Thoracic aorta (tissue), 2 donors: Measurements from ENCODE around the gene MLC1. TPM values are rescaled to one million over a fixed set of nuclear protein-coding genes. Genes with fewer than 3 reads are reported as not detected.

Source experiments
- ATAC-seq: fragments of 150-250 bp; one replicate; pipeline ENCODE4 v1.8.0; 2017; ENCODE audit warnings: low read depth; ENCODE audit not compliant: insufficient number of reproducible peaks, low FRiP score
- DNase-seq: peaks from one replicate; pipeline ENCODE4 v3.0.0-alpha.2; 2020; ENCODE audit warnings: low spot score
- H3K27ac ChIP-seq, 2 donors: fragments of 200-600 bp; sonication (generic); 1 replicate in 1 of 2; 2 replicates in 1 of 2; pipeline ENCODE4 v1.5.1; 2016; ENCODE audit warnings: mild to moderate bottlenecking in 2 of 2, moderate library complexity in 2 of 2
- H3K27me3 ChIP-seq: fragments of 200-600 bp; sonication (generic); replicated peaks from 2 replicates; pipeline ENCODE4 v1.6.0; 2016; ENCODE audit warnings: mild to moderate bottlenecking; ENCODE audit not compliant: insufficient read depth
- H3K36me3 ChIP-seq: fragments of 200-600 bp; sonication (generic); one replicate; pipeline ENCODE4 v1.5.1; 2016
- H3K4me1 ChIP-seq, 2 donors: fragments of 200-600 bp; sonication (generic); 1 replicate in 1 of 2; 2 replicates in 1 of 2; pipeline versions ENCODE4 v1.5.1 to v1.6.0; 2016; ENCODE audit warnings: low read depth in 2 of 2, mild to moderate bottlenecking in 1 of 2; ENCODE audit not compliant: control insufficient read depth in 1 of 2
- H3K4me3 ChIP-seq: fragments of 200-600 bp; sonication (generic); 2 replicates; pipeline ENCODE4 v1.5.1; 2016; ENCODE audit warnings: mild to moderate bottlenecking
- H3K9me3 ChIP-seq: fragments of 200-600 bp; sonication (generic); 2 replicates; pipeline ENCODE4 v1.5.1; 2016
- total RNA-seq, 2 donors: library from RNA; depleted of rRNA; stranded (reverse); fragments of >200 nt; gene quantifications; one replicate each; pipeline versions ENCODE4 v1.1.0 to v1.2.3, GENCODE V29; 2016
- TF ChIP-seq, protein P1 (sequence below): fragments of 200-600 bp; sonication (generic); IDR thresholded peaks from one replicate; pipeline ENCODE4 v1.5.1; 2019; ENCODE audit warnings: antibody characterized with exemption

MLC1 gene
- total RNA-seq, 2 donors from 2014 or later = 1.6 to 4.3 TPM

DNA sequence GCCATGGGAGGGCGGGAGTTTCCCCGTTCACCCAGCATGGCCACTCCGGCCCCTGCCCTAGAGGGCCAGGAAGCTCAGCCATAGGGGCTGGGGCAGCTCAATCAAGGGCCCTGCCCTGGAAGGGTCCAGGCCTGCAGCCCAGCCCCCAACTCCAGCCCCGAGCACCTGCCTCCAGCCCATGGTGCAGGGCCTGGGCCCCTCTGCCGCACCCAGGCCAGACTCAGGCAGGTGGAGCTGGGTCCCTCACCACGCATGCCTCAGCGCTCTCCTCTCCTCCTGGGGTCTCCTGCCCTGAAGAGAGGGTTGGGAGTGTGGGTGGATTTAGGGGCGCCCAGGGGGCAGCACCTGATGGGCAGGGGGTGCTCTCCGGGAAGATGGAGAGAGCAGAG, 13.1 kb downstream of the MLC1 start:
- no peak for DNase-seq
- Histone ChIP-seq H3K27me3 (no peaks in the 10 kb centered on the region), H3K4me3 (no peak overlapping the region), H3K27ac (no peak overlapping the region), H3K4me1 (no peaks in the 10 kb centered on the region), H3K36me3 (no peaks in the 10 kb centered on the region), H3K9me3 (no peaks in the 10 kb centered on the region)
- TF ChIP-seq, protein P1, sequence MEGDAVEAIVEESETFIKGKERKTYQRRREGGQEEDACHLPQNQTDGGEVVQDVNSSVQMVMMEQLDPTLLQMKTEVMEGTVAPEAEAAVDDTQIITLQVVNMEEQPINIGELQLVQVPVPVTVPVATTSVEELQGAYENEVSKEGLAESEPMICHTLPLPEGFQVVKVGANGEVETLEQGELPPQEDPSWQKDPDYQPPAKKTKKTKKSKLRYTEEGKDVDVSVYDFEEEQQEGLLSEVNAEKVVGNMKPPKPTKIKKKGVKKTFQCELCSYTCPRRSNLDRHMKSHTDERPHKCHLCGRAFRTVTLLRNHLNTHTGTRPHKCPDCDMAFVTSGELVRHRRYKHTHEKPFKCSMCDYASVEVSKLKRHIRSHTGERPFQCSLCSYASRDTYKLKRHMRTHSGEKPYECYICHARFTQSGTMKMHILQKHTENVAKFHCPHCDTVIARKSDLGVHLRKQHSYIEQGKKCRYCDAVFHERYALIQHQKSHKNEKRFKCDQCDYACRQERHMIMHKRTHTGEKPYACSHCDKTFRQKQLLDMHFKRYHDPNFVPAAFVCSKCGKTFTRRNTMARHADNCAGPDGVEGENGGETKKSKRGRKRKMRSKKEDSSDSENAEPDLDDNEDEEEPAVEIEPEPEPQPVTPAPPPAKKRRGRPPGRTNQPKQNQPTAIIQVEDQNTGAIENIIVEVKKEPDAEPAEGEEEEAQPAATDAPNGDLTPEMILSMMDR = no peak
- ATAC-seq = no peak

DNA sequence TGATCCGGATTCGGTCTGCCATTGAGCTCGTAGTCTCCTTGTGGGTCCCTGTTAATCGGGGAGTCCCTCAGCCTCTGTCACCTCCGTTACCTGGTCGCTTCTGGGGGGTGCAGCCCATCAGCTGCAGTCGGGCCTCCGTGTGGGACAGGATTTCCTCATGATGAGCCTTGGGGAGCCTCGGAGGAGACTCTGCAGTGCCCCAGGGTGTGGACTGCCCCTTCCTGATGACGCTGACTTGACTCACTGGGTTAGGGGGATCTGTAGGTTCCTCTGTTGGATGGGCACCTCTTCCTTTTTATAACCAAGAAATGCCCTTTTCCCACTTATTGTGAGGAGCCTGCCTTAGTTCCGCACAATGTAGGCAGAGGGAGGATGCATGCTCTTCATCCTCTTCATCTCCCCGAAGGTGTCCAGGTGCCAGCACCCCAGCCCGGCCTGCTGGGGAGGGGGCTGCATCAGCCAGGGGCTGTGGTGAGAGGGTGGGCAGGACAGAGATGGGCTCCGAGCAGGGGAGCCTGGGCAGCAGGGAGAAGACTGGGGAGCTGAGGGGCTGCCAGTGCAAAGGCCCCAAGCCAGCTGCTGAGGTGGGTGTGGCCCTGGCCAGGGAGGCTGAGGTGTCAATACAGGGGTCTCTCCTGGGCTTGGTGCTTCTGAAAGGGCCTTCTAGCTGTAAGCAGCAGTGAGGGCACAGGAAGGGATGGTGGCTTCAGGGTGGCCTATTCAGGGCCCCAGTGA, 13.6 kb downstream of the MLC1 start:
- no peaks in the 10 kb centered on the region for H3K27me3 ChIP-seq
- H3K4me3 ChIP-seq = no peak overlapping the region
- TF ChIP-seq, protein P1 = no peak
- H3K9me3 ChIP-seq = no peaks in the 10 kb centered on the region
- no peak for ATAC-seq
- no peak overlapping the region for H3K27ac ChIP-seq
- H3K4me1 ChIP-seq = no peaks in the 10 kb centered on the region
- H3K36me3 ChIP-seq = no peaks in the 10 kb centered on the region
- no peak for DNase-seq

DNA sequence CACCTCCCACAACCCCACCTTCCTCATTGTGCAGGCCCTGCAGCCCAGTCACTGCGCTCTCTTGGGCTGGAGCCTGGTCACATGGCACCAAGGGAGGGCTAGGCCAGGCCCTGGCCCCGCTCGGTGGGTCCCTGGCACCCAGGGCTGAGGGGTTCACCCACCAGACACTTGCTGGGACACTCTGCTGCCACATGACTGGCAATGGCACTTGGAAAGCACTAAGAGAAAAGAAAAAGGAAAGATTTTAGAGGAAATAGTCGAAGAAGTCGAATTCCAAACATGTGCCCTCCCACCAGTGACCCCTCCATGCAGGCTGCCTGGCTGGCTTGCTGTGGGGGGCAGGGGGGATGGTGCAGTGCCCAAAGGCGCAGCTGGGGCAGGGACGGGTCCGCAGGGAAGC, 14.9 kb downstream of the MLC1 start:
- ATAC-seq = no peak

DNA sequence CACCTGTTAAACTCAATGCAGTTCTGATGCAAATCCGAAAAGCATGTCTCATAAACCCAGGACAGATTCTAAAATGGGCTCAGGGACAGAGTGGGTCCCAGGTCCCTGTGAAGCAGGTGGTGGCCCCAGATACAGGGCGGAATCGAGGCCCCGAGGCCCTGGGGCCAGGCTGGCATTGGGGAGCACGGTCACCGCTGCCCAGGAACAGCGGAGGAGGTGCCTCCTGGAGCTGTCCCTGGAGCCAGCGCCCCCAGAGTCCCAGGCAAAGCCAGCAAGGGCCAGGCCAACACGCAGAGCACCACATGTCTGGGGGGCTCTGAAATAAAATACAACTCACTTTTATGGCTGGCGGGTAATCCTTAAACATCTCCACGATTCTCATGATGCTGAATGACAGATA, 17.1 kb downstream of the MLC1 start:
- TF ChIP-seq, protein P1 = no peak
- DNase-seq (no peak), ATAC-seq (no peak)
- Histone ChIP-seq H3K4me1 (no peaks in the 10 kb centered on the region), H3K27me3 (no peaks in the 10 kb centered on the region), H3K27ac (no peak overlapping the region), H3K4me3 (no peak overlapping the region), H3K36me3 (no peaks in the 10 kb centered on the region), H3K9me3 (no peaks in the 10 kb centered on the region)

More for the DNA sequence above, 14.9 kb downstream of the MLC1 start:
- DNase-seq = no peak
- H3K9me3 ChIP-seq = no peaks in the 10 kb centered on the region
- H3K27me3 ChIP-seq = no peaks in the 10 kb centered on the region
- H3K36me3 ChIP-seq = no peaks in the 10 kb centered on the region
- H3K4me3 ChIP-seq = no peak overlapping the region
- H3K27ac ChIP-seq = no peak overlapping the region
- TF ChIP-seq, protein P1 = no peak
- H3K4me1 ChIP-seq = no peaks in the 10 kb centered on the region

DNA sequence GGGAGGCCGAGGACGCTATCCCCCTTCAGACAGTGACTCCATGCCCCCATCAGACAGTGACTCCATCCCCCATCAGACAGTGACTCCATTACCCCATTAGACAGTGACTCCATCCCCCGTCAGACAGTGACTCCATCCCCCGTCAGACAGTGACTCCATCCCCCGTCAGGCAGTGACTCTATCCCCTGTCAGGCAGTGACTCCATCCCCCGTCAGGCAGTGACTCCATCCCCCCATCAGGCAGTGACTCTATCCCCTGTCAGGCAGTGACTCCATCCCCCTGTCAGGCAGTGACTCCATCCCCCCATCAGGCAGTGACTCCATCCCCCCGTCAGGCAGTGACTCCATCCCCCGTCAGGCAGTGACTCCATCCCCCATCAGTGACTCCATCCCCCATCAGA, 18.0 kb downstream of the MLC1 start:
- no peaks in the 10 kb centered on the region for H3K36me3 ChIP-seq
- no peaks in the 10 kb centered on the region for H3K4me1 ChIP-seq
- no peak for DNase-seq
- ATAC-seq = no peak
- TF ChIP-seq, protein P1 = no peak
- no peaks in the 10 kb centered on the region for H3K9me3 ChIP-seq
- H3K4me3 ChIP-seq = no peak overlapping the region
- H3K27me3 ChIP-seq = no peaks in the 10 kb centered on the region
- no peak overlapping the region for H3K27ac ChIP-seq
